Glutamatergic neuron (in vitro differentiated cells): ENCODE results near the gene MEP1A. TPM values are rescaled to one million over a fixed set of nuclear protein-coding genes. Genes with fewer than 3 reads are reported as not detected.

Source experiments
- DNase-seq: peaks from one replicate; pipeline ENCODE4 v3.0.0; 2022
- H3K27ac Mint-ChIP-seq: one replicate; pipeline ENCODE4 v1.8.0; 2020; ENCODE audit warnings: mild to moderate bottlenecking, mixed read lengths, inconsistent platforms; ENCODE audit not compliant: unreplicated experiment
- H3K27me3 Mint-ChIP-seq: one replicate; pipeline ENCODE4 v1.8.0; 2020; ENCODE audit warnings: mild to moderate bottlenecking, moderate library complexity, mixed read lengths, inconsistent platforms; ENCODE audit not compliant: unreplicated experiment
- H3K36me3 Mint-ChIP-seq: one replicate; pipeline ENCODE4 v1.8.0; 2020; ENCODE audit warnings: mild to moderate bottlenecking, mixed read lengths, inconsistent platforms; ENCODE audit not compliant: unreplicated experiment
- H3K4me1 Mint-ChIP-seq: one replicate; pipeline ENCODE4 v1.8.0; 2020; ENCODE audit warnings: mild to moderate bottlenecking, low read depth, mixed read lengths, inconsistent platforms; ENCODE audit not compliant: unreplicated experiment
- H3K4me3 Mint-ChIP-seq: one replicate; pipeline ENCODE4 v1.8.0; 2020; ENCODE audit warnings: mild to moderate bottlenecking, mixed read lengths, inconsistent platforms; ENCODE audit not compliant: unreplicated experiment
- H3K9me3 Mint-ChIP-seq: one replicate; pipeline ENCODE4 v1.8.0; 2020; ENCODE audit warnings: mild to moderate bottlenecking, moderate library complexity, mixed read lengths, inconsistent platforms; ENCODE audit not compliant: unreplicated experiment
- total RNA-seq: library from RNA; stranded (reverse); fragmentation: NEBNext Ultra II Directional; extraction: Animal tissue kit (Norgen Biotek cat#: 25700); gene quantifications from one replicate; pipeline ENCODE4 v1.2.1, GENCODE V29; 2021; ENCODE audit not compliant: unreplicated experiment
- TF ChIP-seq, protein P1 (sequence below): fragments of 200-600 bp; sonication (generic); IDR thresholded peaks from one replicate; pipeline ENCODE4 v1.5.0; 2021; ENCODE audit not compliant: partially characterized antibody, unreplicated experiment

Gene MEP1A
- total RNA-seq, 1 donor from 2014 or later = not detected

DNA sequence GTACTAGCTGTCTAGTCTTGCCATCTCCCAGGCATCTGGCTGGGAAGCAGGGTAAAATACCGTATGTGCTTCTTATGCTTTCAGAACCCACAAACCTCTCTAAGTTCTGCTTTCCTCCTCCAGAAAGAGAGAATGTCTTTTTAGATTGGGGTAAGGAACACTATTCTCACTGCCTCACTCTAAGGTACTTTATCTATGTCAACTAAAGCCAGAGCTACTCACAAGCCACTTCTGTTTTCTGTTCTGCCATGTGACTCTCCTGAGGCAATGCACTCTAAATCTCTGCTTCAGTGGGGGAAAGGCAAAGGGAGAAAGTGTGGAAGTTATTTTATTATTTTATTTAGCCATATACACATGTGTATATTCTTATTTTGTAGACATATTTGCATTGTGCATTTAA, 15.6 kb downstream of the MEP1A start:
- H3K36me3 Mint-ChIP-seq = no peaks in the 10 kb centered on the region
- H3K27me3 Mint-ChIP-seq = no peaks in the 10 kb centered on the region
- TF ChIP-seq, protein P1, sequence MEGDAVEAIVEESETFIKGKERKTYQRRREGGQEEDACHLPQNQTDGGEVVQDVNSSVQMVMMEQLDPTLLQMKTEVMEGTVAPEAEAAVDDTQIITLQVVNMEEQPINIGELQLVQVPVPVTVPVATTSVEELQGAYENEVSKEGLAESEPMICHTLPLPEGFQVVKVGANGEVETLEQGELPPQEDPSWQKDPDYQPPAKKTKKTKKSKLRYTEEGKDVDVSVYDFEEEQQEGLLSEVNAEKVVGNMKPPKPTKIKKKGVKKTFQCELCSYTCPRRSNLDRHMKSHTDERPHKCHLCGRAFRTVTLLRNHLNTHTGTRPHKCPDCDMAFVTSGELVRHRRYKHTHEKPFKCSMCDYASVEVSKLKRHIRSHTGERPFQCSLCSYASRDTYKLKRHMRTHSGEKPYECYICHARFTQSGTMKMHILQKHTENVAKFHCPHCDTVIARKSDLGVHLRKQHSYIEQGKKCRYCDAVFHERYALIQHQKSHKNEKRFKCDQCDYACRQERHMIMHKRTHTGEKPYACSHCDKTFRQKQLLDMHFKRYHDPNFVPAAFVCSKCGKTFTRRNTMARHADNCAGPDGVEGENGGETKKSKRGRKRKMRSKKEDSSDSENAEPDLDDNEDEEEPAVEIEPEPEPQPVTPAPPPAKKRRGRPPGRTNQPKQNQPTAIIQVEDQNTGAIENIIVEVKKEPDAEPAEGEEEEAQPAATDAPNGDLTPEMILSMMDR = no peak
- no peaks in the 10 kb centered on the region for H3K9me3 Mint-ChIP-seq
- H3K27ac Mint-ChIP-seq = no peak overlapping the region
- no peak for DNase-seq
- H3K4me3 Mint-ChIP-seq = no peak overlapping the region
- H3K4me1 Mint-ChIP-seq = no peaks in the 10 kb centered on the region

DNA sequence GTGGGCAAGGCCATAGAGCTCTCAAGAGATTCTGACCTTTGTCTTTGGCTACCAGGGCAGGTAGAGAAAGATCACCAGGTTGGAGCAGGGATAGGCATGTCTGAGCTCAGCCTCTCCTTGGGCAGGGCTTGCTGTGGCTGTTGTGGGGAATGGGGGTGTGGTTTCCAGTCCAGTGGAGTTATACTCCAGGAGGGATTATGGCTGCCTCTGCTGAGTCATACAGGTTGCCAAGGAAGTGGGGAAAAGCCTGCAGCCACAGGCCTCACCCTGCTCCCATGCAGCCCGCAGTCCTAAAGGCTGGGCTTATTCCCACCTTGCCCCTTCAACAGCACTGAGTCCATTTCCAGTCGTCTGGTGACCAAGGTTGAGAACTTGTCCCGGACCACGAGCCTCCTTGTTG, 21.9 kb downstream of the MEP1A start:
- no peak overlapping the region for H3K27ac Mint-ChIP-seq
- no peak for DNase-seq
- no peaks in the 10 kb centered on the region for H3K9me3 Mint-ChIP-seq
- H3K4me3 Mint-ChIP-seq = no peak overlapping the region
- no peaks in the 10 kb centered on the region for H3K4me1 Mint-ChIP-seq
- H3K36me3 Mint-ChIP-seq = no peaks in the 10 kb centered on the region
- TF ChIP-seq, protein P1 = no peak
- no peaks in the 10 kb centered on the region for H3K27me3 Mint-ChIP-seq

DNA sequence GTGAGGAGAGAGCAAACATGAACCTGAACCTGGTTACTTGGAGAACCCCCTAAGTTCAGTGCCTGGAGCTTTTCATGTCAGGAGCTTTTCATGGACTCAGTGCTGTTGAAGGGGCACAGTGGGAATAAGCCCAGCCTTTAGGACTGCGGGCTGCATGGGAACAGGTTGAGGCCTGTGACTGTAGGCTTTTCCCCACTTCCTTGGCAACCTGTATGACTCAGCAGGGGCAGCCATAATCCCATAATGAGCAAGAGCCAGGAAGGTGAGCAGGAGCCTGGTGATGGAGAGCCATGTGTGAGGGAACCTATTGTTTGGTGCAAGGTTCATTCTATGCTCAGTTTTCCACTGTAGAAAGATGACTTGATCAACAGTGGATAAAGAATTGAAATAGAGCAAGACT, 23.4 kb downstream of the MEP1A start:
- H3K4me3 Mint-ChIP-seq = no peak overlapping the region
- no peak for DNase-seq
- H3K4me1 Mint-ChIP-seq = no peaks in the 10 kb centered on the region
- no peak overlapping the region for H3K27ac Mint-ChIP-seq
- no peaks in the 10 kb centered on the region for H3K27me3 Mint-ChIP-seq
- TF ChIP-seq, protein P1 = no peak
- H3K36me3 Mint-ChIP-seq = no peaks in the 10 kb centered on the region
- no peaks in the 10 kb centered on the region for H3K9me3 Mint-ChIP-seq

DNA sequence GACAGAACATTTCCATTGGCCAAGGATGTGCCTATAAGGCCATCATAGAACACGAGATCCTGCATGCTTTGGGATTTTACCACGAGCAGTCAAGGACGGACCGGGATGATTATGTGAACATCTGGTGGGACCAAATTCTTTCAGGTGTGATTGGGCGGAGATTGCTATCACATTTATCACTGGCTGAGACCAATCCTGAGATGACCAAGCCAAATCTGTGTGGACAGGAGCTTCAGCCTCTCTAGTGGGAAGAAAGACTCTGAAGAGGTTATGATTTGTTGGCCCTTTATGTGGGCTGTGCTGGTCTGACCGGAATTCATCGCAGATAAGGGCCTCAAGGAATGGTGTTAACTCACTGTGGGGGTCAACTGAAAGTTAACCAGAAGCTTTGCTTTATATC, 26.4 kb downstream of the MEP1A start:
- Mint-ChIP-seq H3K27me3 (no peaks in the 10 kb centered on the region), H3K4me1 (no peaks in the 10 kb centered on the region), H3K36me3 (no peaks in the 10 kb centered on the region), H3K27ac (no peak overlapping the region), H3K9me3 (no peaks in the 10 kb centered on the region), H3K4me3 (no peak overlapping the region)
- TF ChIP-seq, protein P1 = no peak
- no peak for DNase-seq

DNA sequence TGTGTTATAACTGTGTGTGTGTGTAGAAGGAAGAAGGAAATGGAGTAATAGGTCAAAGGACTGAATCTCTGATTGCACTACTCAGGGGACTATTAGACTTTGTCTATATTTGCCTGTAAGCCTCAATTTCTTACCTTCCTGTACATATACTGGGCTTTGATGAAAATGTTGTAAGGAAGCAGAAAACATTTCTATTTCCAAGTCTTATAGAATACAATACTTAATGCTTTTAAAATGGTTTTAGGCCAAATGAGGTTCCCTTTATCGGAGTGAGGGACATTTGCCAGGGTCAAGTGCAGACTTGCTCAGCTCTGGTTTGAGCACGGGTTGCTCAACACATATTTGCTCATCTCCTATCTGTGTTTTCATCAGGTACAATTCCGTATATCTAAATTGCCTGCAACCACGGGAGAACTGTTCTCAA, 28.3 kb downstream of the MEP1A start:
- H3K27ac Mint-ChIP-seq = no peak overlapping the region
- H3K27me3 Mint-ChIP-seq = no peaks in the 10 kb centered on the region
- no peaks in the 10 kb centered on the region for H3K9me3 Mint-ChIP-seq
- no peak overlapping the region for H3K4me3 Mint-ChIP-seq
- no peaks in the 10 kb centered on the region for H3K4me1 Mint-ChIP-seq
- H3K36me3 Mint-ChIP-seq = no peaks in the 10 kb centered on the region
- no peak for DNase-seq
- TF ChIP-seq, protein P1 = no peak
